ENCODE measurements around the gene SND1. TPM values are rescaled to one million over a fixed set of nuclear protein-coding genes. Genes with fewer than 3 reads are reported as not detected.
"Not testable (repeated sequence)": the region's sequence is repeated elsewhere in the genome, so short reads cannot be mapped to it uniquely, and the experiment has no call there.

The SND1 gene
- polyA plus RNA-seq, 3 donors = 138 to 152 (median 150) TPM

DNA sequence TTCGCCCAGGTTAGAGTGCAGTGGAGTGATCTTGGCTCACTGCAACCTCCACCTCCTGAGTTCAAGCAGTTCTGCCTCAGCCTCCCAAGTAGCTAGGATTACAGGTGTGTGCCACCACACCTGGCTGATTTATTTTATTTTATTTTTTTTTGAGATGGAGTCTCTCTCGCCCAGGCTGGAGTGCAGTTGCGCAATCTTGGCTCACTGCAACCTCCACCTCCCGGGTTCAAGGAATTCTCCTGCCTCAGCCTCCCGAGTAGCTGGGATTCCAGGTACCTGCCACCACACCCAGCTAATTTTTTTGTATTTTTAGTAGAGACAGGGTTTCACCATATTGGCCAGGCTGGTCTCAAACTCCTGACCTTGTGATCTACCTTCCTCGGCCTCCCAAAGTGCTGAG lies 250.8 kb downstream of the SND1 start:
- not testable (repeated sequence) for DNase-seq (ENCODE audit: extremely low read depth in 1 of 11, low read depth in 9 of 11, low spot score in 4 of 11)

DNA sequence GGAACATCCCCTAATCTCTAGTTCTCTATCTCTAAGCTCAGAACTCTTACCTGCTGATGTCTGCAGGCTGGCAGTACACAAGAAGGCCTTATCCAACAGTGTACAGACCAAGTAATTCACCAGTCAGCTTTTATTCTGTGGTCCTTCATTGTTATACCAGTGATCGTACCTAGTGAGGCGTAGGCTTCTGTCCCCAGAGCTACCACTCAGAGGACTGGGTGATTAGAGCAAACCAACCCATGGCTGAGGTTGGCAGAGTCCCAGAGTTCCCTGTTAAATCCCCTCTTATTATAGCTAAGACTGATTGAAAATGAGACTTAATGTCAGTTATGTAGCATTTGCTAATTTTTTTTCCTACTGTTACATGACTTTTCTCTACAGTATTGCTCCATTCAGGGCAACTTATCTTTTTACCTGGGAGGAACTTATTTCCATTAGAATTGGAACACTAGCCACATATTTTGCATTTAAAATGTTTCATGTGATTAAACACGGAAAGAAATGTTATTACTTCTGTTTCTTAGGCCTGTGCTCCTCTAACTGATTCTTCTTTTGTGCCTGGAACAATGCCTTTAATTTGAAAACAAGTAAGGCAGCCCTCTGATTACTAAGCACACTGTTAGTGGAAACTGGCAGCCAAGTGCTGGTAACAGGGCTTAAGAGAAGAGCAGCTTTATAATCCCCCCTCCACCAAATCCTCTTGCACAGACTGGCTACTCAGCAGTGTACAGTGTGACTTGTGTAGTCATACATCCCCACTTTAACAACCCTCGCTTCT lies 252.1 kb downstream of the SND1 start:
- DNase-seq (ENCODE audit: extremely low read depth in 1 of 11, low read depth in 9 of 11, low spot score in 4 of 11) = no peak

DNA sequence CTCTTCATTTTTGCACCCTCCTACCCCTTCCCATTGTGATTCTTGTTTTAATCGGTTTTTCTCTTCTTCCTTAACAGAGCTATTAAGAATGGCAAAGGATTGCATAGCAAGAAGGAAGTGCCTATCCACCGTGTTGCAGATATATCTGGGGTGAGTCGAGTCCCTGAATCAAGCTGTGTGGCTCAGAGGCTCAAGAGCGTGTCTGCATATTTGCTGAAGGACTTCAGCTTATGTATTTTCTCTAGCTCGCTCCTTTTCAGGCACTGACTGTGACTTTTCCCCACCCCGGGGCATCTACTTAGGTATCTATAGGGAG lies 252.6 kb downstream of the SND1 start:
- no peak for DNase-seq (ENCODE audit: extremely low read depth in 1 of 11, low read depth in 9 of 11, low spot score in 4 of 11)

DNA sequence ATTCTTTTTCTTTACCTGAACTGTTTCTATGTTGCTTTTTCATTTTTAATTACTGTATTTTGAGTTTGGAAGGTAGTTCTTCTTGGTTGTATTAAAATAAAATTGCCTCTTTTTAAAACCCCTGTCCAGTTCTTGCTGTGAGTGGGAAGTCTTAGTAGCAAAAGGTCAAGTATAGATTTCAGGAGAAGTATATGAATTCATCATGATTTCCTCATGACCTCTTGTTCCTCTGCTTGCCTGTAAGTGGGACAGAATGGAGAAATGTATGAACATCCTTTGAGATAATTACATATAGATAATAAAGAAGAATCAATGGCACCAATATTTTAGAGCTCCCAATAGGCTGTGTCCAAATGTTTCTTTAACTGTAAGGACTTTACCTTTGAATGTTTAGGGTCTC lies 253.0 kb downstream of the SND1 start:
- DNase-seq (ENCODE audit: extremely low read depth in 1 of 11, low read depth in 9 of 11, low spot score in 4 of 11) = no peak

DNA sequence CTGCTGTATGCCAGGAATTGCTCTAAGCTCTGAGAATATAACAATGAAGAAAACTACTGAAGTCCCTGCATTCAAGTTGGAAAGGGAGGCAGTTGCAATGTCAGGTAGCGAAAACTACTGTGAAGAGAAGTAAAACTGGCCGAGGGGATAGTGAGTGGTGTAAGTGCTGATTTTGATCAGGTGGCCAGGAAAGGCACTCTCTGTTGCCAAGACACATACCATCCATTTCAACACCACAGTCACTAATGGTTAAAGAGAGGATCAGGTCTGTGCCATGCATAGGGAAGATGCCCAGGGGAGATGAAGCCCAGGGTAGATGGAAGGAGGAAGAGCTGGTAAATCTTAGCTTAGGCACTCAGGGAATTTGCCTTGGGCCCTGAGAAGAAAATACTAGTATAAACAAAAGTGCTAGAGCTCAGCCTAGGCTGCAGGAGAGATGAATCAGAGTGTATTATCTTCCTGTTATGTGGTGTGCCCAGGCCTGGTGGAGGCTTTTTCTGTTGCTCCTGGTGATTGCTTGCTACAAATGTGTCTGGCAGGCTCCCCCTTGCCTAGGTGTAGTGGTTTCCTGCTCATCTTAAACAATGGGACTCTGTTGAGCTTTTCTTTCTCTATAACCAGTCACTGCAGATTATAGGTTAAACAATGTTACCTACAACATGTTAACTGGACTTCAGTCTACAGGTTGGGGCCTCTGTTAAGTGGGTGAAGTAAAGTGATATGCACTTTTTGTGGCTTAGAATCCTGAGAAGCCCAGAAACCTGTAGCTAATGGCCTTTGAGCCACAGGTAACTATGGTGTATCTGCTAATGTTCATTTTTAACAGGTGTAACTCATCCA lies 253.7 kb downstream of the SND1 start:
- no peak for DNase-seq (ENCODE audit: extremely low read depth in 1 of 11, low read depth in 9 of 11, low spot score in 4 of 11)

DNA sequence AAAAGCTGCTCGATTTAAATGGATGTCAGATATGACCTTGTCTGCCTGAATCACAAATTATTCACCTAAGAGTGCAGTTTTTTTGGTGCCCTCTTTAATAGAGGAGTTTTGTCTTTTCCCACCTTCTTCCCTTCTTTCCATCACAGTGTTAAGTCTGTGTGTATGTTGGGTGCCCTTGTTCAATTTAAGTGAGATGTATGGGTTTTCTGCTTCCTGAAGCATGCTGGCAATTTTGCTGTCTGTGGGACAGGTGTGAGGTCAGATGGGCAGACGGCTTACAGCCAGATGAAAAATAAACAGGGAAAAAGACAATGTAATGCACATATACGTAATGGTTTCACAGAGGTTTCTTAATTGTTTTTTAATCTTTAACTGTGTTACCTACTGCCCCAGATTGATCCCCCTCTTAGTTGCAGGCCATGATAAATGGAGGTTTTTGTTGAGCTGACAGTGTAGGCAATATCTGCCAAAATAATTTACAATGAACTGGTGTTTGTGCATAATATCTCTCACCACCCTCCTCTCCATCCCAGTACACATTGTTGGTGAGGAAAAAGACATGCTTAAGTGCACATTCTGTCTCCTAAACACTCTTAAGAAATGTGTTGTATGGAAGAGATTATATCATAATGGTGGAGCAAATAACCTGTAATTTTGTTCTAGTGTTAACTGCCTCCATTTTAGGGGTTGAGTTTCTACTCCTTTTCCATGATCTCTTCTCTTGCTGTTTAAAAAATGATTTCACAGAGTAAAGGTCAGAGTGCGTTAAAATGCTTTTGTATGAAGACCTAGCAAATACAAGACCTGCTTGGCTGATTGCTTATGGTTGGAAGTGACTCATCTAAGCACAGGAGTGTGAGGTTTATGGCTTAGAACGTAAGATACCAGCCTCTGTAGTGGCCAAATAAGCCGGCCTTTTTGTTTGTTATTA lies 255.4 kb downstream of the SND1 start:
- DNase-seq (ENCODE audit: extremely low read depth in 1 of 11, low read depth in 9 of 11, low spot score in 4 of 11) = no peak

DNA sequence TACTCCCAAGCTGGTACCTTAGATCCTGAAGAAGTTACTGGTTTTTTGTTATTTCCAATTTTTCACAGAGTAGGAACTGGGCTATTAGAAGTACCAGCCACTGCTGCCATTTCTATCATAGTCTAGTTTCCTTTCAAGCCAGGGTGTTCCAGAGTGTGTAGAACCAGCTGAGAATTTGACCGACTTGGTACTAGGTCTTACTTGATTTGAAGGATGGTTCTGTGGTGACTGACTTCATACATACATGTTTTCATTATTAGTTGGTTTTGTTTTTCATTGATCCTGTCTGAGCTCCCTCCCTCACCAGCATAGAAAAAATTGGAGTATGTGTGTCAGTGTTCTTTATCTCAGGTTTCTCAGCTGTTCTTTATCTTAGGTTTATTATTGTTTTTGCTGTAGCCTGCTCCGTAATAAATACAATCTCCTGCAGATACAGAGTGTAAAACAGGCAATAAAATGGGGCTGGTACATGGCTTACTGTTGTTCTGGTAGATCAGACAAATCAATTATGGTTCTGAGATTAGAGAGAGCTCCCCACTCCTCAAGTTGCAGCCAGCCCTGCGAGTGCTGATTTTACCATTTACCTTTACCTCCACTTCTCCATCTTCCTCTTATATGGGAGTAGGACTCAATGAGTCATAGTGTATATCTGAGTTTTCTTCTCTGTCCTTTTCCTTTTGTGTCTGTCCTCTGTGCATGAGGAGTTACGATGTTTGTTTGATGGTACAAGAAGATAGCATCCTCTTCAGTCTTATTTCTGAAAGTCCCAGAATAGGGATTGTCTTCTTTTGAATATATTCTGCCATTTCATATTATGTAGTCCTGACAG lies 256.6 kb downstream of the SND1 start:
- no peak for DNase-seq (ENCODE audit: extremely low read depth in 1 of 11, low read depth in 9 of 11, low spot score in 4 of 11)

DNA sequence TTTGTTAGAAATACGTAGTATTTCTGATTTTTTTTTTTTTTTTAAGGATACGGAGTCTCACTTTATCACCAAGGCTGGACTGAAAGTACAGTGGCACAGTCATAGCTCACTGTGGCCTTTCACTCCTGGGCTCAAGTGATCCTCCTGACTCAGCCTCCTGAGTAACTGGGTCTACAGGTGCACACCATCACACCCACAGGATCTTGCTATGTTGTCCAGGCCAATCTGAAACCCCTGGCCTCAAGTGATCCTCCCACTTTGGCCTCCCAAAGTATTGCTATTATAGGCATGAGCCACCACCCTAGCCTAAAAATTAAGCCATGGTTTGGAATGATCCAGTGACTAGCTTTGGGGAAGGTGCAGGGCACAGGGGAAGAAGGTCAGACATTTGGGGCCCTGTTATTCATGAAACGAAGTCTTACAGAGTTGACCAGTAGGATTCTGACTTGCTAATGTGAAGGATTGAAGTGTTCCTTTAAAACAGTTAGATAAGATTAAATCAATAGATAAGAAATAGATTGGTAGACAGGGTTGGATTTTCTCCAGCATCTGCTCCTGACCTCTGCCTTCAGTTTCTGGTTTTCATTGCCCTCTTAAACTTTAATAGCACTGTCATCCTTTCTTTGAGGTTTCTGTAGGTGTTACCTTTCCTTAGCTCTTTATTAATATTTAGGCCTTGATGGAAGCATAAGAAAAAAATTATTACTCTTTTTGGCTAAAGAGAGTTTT lies 257.6 kb downstream of the SND1 start:
- no peak for DNase-seq (ENCODE audit: extremely low read depth in 1 of 11, low read depth in 9 of 11, low spot score in 4 of 11)

DNA sequence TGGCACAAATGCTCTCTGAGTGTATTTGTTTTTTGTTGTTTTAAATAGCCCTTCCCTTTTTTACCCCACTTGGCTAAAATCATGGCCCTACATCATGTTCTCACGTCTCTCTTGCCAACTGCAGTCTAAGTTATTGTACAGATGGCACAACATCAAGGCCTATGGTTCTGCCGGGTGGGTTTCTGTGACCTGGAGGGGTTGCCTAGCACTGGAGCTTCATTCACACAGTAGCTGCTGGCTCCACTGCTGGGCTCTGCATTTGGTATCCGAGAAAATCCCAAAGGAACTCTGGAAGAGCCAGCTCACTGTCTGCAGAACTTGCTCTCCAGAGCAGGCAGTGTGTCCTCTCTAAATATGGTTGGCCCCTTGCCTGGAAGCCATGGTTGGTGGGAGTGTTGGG lies 258.7 kb downstream of the SND1 start:
- no peak for DNase-seq (ENCODE audit: extremely low read depth in 1 of 11, low read depth in 9 of 11, low spot score in 4 of 11)

DNA sequence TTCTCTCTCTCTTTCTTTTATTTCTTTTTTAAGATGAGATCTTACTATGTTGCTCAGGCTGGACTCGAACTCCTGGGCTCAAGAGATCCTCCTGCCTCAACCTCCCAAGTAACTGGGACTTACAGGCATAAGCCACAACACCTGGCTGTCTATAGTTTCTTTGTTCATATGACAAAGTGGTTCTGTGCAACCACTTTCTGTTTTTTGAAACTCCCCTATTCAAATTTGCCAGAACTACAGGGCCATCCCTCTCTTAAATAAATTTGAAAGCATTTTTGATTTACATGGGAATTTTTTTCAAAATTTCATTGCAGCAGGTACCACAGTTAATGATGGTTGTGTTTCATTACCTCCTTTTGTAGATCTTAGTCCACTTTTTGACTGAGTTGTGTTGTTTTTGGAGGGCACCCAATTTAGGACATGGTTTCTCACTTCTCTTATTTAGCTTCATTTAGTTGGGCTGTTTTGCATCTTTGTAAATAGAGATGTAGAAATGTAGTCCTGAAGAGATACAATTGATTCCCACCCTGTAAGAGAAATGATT lies 260.0 kb downstream of the SND1 start:
- no peak for DNase-seq (ENCODE audit: extremely low read depth in 1 of 11, low read depth in 9 of 11, low spot score in 4 of 11)

DNA sequence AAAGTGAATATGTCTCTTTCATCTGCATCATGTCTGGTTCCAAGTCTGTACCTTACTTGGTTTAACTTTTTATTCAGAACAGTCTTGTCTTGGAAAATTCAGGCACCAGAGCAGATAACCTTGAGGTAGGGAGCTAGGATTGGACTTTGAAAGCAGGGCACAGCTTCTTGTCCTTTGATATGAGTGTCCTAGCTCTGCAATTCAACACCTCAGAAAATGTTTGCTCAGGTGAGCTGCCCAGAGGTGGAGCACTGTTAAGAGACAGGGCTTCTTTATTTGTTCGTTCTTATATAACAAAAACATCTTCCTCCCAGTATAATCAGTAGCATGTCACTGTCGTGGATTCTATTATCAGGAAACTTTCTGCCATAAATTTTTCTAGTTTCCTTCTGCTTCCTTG lies 260.9 kb downstream of the SND1 start:
- DNase-seq (ENCODE audit: extremely low read depth in 1 of 11, low read depth in 9 of 11, low spot score in 4 of 11) = no peak

DNA sequence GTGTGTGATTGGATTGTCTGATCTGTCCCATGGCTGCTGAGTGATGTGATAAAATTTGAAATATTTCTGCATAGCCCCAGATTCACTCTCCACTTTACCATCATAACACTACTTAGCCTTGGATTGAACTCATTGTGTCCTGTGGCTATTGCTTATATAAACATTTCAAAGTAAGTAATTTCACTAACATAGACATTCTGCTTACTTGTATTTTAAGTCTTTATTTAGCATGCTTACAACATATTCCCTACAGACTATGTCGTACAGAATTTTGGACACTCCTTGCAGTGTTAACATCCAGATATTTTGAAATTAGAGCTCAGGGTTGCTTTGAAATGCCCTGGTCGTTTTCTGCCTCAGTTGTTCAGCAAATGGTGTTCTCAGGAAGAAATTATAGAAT lies 261.7 kb downstream of the SND1 start:
- DNase-seq (ENCODE audit: extremely low read depth in 1 of 11, low read depth in 9 of 11, low spot score in 4 of 11) = no peak

DNA sequence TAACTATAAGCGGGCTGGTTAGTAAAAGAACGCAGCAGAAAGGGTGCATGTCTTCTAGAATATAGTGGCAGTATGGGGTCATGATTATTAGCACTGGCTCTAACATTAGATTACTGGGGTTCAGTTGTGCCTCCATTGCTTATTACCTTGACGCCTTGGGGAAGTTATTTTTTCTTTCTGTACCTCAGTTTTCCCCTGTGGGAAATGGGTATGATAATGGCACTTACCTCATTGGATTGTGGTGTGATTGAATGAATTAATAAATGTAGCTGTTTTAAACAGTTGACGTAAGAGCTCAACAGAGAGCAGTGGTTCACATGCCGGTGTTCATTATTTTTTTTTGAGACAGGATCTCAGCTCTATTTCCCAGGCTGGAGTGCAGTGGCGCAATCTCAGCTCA lies 262.7 kb downstream of the SND1 start:
- no peak for DNase-seq (ENCODE audit: extremely low read depth in 1 of 11, low read depth in 9 of 11, low spot score in 4 of 11)

DNA sequence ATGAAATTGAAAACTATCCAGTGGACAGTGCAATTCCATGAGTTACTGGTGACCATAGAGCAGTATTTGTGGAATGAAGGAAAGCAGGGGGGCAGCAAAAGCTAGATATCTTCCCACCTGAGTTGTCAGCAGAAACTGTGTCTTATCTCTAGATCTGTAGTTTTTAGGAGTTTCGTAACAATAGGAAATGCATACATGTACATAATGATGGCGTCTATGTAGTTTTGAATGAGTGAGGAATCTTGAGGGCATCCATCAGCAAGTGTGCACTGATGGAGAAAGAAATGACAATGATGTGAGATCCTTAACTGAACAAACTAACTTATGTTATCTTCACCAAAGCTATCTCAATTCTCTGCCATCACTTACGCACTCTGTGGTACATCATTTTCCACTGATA lies 264.7 kb downstream of the SND1 start:
- DNase-seq (ENCODE audit: extremely low read depth in 1 of 11, low read depth in 9 of 11, low spot score in 4 of 11) = no peak

DNA sequence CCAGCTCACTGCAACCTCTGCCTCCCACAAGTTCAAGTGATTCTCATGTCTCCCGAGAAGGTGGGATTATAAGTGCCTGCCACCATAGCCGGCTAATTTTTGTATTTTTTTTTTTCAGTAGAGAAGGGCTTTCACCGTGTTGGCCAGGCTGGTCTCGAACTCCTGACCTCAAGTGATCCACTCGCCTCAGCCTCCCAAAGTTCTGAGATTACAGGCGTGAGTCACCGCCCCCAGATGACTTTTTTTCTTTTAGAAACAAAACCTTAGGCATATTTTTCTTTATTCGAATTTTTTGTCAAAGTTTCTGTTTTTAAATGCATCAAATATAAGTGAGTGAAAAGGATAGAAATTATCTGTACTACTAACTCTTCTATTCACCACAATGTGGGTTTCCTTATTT lies 266.1 kb downstream of the SND1 start:
- DNase-seq (ENCODE audit: extremely low read depth in 1 of 11, low read depth in 9 of 11, low spot score in 4 of 11) = no peak

DNA sequence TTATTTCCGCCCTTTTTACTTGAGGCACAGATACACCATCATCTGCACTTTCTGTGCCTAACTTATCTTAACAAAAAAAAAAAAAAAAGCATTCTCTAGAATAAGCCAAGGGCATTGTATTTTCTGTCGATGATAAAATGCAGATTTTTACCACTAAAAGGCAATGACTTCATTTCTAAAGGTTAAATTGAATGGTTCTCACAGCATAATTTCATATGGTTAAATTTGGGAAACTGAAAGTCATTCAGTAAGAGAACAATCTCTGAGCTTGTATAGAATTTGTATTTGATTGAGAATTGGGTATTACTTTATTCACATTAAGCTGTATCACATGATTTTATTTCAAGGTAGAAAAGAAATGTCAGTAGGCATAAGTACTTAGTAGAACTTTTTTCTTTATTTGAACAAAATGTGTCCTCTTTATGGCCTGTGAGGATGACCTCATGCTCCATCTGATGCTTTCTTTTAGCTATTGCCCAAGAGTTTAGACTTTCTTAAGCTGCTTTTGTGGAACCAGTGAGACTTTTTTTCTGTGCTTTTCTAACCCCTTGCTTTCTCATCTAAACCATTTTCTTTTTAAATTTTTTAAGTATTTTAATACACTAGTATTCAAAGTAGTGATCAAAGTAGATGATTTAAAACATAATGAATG lies 268.9 kb downstream of the SND1 start:
- DNase-seq (ENCODE audit: extremely low read depth in 1 of 11, low read depth in 9 of 11, low spot score in 4 of 11) = no peak

DNA sequence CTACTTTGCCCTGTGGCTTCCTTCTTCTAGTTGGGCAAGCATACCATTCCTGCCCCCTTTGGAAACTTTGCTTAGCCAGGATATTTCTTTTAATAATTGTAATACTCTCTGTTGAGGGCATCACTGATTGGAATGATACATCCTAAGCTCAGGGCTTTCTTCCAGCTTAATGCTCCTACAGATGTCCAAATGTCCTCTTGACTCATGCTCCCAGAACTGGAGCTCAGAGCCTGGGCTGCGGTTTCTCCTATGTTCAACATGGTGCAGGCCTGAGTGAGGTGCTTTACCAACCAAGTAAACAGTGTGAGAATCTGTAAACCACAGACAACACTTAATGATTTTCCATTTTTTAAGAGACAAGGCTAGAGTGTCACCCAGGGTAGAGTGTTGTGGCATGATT lies 270.7 kb downstream of the SND1 start:
- DNase-seq (ENCODE audit: extremely low read depth in 1 of 11, low read depth in 9 of 11, low spot score in 4 of 11) = no peak
